Stimulated activated CD4-positive, alpha-beta T cell treated with anti-CD3 and anti-CD28 coated beads, TNF-alpha, amount 100 ng/mL, for 24 hours (primary cell): ENCODE measurements around the gene VWF.
A peak's percentile ranks its signal among the peaks of the same experiment; 100 is the strongest.

Experiments used
- DNase-seq, 3 experiments: peaks; one replicate each; pipeline ENCODE4 v3.0.0-alpha.2; 2020; ENCODE audit warnings: low read depth in 3 of 3

The VWF gene

DNA sequence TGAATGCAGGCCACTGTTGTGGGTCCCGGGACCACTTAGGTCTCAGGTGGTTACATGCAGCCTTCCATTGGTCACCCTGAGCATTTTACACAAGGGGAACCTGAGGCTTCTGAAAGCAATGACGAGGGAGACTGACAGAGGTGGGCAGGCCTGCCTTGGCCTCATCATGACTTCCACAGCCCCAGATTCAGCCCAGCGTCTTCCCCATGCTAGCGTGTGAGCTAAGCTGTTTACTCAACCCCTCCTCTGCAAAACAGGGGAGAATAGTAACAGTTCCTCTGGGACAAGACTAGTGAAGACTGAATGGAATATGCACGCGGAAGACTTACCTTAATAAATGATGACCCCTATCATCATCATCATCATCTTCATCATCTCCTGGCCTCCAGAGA lies 46.8 kb downstream of the VWF start:
- DNase-seq = no peak

DNA sequence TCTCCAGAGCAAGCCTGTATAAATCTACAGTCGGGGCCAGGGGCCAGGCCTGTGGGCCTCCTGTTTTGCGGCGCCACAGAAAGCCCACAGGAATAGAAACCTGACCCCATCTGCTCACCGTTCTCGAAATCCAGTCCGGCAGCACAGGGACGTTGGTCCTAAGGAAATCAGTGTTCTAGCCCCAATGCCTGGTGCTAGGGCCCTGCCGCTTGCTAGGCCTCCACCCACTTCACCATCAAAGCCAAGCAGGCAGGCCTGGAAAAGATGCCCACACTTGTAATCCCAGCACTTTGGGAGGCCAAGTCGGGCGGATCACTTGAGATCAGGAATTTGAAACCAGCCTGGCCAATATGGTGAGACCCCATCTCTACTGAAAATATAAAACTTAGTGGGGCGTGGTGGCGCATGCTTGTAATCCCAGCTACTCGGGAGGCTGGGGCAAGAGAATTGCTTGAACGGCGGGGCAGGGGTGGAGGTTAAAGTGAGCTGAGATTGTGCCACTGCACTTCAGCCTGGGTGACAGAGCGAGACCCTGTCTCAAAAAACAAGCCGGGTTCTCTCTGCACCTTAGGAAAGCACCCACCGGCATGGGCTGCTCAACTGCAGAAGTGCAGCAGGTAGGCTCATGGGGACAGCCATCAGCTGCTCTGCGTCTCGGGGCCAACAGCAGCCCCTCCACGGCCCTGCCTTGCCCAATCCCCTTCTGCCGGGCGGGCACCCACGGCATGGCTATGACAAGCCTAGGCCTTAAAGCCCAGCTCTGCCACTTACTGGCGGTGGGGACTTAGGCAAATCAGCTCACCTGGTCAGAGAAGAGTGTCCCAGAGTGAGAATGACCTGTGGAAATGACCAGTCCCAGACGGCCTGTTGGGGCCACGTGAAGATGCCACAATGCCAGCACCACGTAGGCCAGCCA lies 47.4 kb downstream of the VWF start:
- DNase-seq = no peak

DNA sequence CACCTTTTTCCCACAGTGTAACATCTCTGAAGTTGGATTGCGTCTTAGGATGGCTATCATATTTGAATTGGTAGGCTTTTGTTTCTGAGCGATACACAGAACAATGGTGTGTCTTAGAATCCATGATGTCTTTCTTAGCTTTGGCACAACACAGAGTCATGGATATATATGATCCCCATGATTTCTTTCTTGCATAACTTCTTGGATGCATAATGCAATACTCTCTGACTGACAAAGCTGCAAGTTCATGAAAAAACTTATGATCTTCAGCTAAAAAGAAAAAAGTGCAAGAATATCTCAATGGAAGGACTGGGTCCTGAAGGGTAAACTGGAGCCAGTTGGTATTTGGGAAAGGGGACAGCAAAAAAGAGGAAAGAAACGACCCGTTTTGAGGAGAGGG lies 48.1 kb downstream of the VWF start:
- no peak for DNase-seq

DNA sequence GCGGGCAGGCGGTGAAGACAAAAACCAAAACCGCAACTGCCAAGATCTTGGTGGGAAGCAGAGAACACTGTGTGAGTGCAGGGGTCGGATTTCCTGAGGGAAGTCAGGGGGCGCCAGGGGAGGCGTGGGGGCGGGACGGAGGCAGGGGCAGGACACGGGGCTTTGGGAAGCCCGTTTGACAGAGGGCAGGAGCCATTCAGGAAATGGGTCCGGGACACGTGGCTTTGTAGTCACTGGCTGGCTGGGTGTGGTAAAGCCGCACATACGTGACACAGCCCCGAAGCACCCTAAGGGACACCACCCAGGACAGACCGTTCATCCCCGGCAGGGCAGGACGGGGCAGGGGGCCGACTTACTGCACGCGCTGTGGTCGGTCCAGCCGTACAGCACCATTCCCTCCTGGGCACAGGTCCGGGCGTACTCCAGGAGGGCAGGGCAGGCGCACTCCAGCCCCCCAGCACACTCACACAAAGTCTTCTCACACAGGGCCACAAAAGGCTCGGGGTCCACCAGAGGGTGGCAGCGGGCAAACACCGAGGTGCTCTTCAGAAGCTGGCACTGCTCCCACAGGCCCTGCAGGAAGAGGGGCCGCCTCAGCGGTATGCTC lies 49.4 kb downstream of the VWF start:
- DNase-seq = peak in 1 of 3 experiments; percentile 46

DNA sequence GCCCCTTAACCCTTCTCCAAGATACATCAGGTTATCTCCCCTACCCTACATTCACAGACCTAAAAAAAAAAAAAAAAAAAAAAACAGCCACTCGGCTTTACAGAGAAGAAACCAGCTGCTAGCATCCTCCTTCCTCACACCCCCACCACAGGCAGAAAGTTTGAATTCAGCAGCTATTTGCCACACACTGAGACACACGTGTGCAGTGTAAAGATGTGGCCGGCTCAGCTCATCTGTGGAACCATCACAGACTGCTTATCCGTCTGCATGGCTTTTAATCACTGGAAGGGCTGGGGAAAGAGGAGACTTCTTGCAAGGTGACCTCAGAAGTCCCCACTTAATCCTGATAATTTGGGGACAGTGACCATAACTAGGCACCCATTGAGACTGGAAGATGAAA lies 50.0 kb downstream of the VWF start:
- no peak for DNase-seq

DNA sequence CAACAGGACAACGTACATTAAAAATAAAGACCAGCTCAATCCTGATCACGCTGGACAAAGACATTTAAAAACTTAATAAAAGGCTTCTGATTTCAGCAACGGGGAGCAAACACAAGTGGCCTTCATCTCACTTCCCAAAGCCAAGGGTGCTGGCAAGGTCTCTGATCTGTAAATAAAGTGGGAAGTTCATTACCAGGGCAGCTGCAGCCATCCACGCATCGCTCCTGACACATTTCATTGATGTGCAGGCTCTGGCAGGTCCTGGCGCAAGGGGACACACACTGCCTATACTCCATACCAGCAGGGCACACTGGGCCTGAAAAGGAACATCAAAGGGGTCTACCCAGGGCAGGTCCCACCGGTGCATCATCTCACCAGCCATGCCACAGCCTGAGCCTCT lies 51.0 kb downstream of the VWF start:
- no peak for DNase-seq

DNA sequence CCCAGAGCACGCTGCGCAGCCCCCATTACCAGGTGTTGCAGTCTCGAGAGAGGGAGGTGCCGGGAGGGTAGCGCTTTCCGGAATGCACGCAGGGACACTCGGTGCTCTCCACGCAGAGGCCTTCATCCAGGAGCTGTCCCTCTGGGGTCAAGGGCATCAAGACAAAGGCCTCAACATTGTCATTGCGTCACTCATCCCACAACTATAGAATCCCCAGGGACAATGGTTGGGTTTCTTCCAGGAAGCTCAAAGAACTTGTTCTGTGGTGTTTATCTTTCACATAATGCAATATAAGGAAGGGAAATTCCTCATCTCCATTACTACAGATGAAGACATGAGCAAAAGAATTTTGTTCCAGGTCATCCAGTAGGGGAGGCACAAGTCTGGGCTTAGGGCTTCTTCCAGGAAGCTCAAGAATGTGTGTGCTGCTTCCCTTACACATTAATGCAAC lies 52.1 kb downstream of the VWF start:
- DNase-seq = no peak

DNA sequence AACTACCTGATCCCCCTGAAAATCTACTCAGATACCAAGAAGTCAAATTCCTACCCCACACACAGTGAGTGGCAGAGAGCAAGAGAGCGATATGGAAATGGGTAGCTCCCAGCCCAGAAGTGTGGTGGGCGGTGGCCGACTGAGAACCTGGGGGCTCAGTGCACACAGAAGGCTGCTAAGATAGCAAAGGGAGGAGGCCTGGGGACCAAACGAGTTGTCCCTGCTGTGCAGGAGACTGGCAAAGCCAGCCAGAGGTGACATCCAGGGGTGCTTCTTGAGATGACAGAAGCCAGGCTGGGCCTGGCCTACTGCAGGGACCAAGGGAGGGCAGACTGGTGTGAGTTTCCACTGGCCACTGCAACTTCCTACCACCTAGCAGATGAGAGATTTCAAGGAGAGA lies 52.9 kb downstream of the VWF start:
- DNase-seq = no peak

DNA sequence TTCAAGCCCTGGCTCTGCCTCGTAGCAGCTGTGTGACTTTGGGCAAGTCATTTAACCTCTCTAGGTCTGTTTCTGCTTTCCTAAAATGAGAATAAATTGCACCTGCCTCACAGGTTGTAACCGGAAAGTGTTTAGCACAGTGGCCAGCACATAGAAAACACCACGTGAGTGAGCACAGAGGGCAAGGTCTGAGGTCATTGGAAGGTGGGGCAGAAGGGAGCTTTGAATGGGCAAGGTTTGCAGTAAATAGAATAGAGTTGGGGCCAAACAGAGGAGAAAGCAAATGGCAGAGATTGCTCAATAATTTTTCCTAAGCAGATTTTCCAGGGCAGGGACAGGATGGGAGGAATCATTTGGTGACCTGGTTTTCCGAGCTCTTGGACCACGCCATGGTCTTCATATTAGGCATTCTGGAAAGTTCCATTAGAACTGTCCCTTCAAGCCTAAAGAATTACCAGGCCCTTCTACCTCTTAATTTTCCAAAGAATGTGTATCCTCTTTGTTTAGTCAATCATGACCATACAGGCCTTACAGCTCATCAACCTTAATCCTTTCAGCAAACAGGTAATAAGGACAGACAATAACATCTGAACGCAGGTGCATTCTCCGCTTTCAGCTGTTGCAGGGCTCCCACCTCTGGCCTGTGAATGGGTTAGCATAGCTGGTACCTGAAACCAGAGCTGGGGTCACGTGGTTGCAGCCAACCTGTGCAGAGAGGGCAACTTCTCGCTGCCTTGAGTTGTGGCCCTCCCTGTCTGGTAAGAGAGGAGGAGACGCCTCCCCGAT lies 53.8 kb downstream of the VWF start:
- DNase-seq = no peak

DNA sequence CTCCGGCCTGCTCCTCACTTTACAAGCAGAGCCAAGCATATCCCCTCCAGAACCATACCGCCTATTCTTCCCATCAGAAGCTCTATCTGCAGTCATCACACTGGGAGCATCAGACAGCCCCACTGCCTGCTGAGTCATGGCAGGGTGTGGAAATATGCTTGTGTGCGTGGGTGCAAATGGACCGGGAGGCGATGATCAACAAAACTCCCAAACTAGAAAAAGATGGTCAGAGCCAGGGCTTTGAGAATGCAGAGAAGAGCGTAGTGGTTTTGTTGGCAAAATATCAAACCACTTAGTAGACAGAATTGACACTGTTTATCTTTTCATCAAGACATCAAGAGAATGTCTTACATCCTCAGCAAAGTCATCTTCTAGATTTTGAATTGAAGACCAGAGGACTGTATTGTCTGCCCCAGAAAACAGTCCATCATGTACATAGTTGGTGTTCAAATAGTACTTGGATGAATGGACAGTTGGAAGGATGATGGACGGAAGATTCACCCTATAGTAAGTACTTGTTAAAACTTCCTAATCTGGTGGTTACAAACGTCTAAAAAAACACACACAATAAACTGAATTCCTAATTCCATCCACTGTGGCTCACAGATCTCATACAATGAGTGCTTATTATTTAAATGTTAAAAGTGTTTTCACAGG lies 54.9 kb downstream of the VWF start:
- peak in 1 of 3 experiments; percentile 43 for DNase-seq

DNA sequence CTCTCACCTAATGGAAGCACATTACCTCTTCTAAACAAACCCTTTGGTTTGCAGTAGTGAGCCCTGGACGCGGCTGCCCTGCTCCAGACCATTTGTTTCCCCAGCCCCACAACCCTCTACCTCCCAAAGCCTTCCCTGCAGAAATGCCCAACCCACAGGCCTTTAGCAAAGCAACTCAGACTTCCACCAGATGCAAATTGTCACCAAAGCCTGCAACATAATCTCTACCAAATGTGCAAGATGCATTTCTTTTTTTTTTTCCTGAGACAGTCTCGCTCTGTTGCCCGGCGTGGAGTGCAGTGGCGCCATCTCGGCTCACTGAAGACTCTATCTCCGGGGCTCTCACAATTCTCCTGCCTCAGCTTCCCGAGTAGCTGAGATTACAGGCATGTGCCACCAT lies 56.2 kb downstream of the VWF start:
- no peak for DNase-seq

DNA sequence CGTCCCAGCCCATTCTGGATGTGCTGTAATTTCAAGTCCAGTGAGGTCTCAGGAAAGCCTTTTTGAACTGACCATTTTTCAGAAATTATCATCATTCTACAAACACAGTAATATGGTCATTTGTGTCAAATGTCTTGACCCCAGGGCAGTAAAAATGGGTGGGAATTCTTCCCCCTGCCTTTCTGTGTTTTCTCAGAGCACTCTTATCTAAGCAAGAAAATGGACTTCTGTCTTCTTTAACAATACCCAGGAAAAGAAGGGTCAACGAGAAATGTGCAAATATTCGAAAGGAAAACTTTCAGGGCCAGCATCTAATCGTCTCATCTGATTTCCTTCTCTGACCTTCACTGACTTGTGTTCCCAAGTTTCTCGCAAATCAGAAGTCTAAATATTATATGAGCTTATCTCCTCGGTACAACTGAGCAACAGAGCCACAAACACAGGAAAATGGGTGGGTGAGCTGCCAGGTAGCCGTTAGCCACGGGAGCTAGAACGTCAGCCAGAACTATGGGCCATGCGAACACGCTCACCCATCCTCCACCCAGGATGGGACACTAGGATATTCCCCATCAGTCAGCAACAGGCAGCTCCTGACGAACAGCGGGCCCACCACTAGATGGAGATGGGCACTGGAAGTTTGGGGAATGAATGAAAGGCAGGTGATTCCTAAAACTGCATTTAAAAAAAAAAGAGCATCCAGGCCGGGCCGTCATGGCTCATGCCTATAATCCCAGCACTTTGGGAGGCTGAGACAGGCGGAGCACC lies 57.1 kb downstream of the VWF start:
- no peak for DNase-seq

DNA sequence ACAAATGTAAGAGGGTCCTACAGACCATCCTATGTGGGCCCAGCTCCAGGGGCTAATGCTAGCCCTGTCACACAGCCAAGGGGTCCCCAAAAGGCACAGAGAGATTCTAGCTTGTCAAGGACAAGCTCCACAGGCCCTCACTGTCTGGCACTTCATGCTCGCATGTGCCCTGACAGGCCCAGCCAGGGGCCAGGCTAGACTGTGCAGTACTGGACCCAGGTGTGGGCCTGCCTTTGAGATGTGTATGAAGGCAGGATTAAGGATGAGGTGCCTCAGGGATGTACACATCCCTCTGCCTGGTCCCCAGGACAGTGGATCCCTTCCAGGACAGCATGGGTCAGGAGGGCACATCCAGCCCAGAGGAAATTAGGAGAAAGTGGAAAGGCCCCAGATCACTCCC lies 57.8 kb downstream of the VWF start:
- no peak for DNase-seq

DNA sequence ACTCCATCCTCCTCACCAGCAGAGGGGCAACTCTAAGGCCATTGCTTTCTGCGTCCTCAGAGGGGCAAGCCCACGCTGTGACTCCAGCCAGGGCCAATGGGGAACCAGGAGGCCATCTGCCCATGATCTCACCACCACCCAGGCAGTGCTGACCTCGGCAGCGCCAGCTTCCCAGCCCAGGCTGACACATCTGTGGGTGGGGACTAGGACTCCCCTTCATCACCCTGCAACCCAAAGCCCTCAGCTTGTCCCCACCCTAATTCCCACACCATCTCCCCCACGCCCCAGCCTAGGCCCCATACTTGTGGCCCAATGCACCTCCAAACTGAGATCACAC lies 58.6 kb downstream of the VWF start:
- DNase-seq = no peak

DNA sequence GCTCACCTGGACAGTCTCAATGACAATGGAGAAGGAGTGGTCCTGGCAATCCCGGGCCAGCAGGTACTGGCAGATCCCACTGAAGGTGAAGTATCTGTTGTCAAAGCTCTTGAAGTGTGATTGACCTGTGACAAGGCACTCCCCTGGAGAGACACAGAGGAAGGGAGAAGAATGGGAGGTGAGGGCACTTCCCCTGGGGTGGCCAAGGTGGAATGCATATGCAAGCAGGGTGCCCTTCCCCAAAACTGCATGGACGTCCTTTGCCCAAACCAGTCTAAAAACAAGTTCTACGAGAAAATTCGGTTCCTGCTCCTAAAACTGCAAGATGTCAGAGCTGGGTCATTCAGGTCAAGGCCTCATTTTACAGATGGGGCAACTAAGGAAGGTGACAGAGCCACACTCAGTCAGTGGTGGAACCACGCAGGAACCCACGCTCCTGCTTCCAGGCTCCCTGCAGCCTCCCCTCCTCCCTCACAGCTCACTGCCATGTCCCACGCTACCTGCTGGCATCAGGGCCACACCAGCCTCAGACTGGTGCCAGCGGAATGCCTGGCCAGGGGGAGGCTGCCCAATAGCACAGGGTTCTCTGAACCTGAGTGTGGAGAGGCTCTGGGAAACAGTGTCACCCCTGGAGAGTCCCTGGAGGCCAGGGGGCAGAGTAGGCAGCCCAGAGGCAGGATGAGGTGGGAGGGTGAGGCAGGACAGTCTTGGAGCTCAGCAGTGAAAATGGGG lies 59.2 kb downstream of the VWF start:
- DNase-seq = no peak

DNA sequence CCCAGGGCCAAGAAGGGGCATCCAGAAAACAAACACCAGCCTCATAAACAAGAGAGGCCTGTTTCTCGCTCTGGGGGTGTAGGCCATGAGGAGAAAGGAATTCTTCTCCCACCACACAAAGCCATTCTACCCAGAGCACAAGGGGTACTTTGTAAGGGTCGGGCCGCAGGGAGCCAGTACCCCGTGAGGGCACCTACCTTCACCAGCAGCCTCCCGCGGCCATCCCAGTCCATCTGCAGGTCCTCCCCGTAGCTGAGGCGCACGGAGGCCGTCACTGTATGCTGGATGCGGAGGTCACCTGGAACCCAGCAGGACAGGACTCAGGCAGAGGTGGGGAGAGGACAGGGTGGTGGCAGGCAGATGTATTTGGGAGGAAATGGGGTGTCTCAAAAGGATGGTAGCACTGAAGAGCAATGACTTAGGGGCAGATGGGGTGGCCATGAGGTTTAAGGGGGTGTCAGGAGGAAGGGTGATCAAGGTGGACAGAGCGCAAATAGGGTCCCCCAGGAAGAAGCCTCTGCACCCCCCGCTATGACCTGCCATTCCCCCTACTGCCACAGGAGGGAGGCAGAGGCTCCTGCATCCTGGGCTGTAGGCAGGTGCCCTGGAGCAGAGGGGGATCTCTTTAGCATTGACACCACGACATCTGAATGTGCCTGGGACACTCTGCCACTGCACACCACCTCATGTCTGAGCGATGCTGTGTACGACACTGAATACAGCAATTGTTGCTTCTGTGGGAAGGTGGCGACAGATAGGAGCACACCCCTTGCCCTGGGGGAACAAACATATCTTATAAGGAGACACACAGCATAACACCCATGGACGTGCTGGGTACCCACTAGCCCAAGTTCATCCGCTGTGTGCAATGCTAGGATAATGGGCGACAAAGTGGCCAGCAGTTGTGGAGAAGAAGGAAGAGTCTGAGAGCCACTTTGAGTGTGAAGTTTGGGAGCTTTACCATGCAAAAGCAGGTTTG lies 61.4 kb downstream of the VWF start:
- peak; percentile 19 to 62 (median 37) for DNase-seq

DNA sequence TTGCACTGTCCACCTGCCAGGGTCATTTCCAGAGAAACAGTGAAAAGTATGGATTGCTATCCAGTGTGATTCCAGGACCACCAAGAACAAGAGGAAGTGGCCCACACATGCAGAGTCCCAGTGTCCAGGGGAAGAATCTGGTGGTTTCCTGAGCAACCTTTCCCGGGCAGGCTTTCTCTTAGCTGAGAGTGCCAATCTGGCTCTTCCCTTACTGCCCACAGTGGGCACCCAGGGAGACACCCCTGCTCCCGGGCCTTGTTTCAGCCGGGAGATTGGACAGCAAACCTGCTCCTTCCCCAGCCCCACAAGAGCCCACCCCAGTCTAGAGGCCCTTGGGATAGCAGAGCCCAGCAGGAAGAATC lies 62.1 kb downstream of the VWF start:
- no peak for DNase-seq

DNA sequence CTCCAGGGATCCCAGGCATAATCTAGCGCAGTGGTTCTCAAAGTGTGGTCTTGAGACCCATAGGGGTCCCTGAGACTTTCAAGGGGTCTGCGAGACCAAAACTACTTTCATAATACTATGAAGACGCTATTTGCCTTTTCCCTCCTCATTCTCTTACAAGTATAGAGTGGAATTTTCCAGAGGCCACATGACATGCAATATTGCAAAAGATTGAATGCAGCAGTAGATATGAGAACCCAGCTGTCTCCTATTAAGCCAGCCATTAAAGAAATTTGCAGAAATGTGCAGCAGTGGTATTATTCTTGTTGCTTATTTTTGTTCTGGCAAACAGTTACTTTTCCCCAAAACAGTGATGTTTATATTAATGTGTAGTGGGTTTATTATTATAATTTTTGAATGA lies 62.8 kb downstream of the VWF start:
- DNase-seq = no peak

DNA sequence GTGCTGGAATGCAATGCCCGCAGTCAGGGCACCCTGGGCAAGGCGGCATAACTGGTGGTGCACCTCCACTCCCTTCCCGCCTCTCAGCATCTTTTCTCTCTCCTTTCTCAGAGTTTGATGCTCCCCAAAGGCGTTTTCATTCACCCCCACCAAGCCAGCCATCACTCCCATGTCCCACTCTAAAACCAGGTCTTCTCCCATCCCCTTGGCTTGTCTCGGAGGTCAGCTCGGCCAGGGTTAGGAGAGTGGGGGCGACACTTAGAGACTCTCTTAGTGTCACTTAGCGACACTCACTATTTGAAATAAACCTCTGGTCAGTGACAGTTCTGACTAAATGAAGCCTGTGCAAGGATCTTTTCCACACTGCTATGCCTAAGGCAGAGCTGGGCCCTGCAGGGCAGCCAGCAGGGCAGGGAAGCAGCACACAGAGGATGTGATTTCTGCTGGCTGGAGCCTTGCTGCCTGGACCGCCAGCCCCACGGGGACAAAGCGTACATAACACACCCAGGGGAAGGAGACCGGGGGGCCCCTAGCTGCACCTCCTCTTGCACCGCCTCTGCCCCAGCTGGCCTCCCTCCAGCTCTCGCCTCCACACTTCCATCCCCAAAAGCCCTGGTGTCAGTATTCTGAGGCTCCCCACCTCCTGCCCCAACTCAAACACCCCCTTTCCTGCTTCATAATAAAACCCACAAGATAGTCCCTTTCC lies 64.5 kb downstream of the VWF start:
- no peak for DNase-seq
